ENCODE measurements around the gene TMEM134.
"Not testable (repeated sequence)": the region's sequence is repeated elsewhere in the genome, so short reads cannot be mapped to it uniquely, and the experiment has no call there.

The TMEM134 gene

DNA sequence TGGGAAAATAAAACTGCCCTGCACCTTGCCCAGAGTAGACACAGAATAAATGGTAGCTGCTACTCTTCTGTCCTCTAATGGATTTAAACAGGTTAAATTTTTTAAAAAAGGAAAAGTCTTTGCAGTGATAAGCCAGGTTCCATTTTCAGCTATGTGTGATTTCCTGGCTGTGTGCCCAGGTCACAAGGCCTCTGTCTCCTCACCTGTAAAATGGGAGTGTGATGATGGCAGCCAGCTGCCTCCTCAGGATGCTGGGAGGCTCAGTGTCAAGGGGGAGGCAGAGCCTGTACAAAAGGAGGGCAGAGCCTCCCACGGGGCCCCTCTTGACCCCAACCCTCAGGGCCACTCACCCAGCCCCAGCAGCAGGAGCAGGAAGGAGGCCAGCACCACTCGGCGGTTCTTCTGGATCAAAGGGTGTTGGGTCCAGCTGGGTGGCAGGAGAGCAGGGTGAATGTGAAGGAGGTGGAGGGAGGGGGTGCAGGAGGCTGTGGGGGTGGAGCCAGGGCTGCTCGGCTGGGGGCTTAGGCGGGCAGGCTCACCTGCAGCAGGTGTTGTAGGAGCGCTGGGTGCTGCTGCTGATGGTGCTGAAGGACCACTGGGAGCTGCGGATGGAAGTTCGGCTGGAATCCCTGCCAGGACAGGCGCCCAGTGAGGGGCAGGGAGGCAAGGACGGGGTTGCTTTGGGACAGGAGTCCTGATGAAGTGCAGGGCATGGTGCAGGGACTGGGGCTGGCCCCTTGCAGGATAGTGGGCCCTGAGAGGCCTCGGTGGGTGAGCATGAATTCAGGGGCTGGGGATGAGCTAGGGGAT, 1.9 kb downstream of the TMEM134 start:
- DNase-seq = no peak
- intact Hi-C loops (cut with DNase I) = loop anchor here (5.0 kb wide), 1 partner anchor 65 kb away; the partner anchor contains the start of genes PPP1CA and TBC1D10C

DNA sequence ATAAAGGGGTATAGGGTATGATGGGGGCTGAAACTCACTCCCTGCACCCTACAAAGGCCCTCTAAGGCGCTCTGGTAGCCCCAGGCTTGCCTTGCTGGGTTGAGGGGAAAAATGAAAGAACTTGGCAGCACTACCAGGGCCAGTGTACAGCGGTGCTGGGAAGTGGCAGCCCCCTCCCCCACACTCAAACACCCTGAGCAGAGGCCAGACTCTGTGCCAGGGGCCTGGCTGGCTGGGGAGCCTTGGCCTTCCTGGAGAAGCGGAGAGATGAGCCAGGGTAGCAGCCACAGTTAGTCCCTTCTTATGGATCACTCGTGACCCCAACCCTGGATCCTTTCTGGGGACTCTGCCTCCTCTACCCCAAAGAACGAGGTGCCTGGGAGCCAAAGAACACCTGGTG, 2.7 kb downstream of the TMEM134 start:
- peak in 5 of 42 donors; percentile 17 to 61 (median 45) for DNase-seq
- intact Hi-C loops (cut with DNase I) = loop anchor here (5.0 kb wide), 1 partner anchor 64 kb away; the partner anchor contains the start of genes PPP1CA and TBC1D10C

DNA sequence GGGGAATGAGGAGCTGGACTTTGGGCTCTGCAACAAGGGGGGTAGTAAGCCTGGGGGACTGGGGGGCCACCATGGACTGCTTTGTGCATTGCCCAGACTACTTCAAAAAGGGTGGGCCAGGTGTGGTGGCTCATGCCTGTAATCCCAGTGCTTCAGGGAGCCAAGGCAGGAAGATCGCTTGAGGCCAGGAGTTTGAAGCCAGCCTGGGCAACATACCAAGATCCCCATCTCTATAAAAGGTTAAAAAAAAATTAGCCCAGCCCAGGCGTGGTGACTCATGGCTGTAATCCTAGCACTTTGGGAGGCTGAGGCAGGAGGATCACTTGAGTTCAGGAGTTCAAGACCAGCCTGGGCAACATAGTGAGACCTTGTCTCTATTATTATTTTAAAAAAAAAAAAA, 3.5 kb downstream of the TMEM134 start:
- intact Hi-C loops (cut with DNase I) = loop anchor here (5.0 kb wide), 1 partner anchor 63 kb away; the partner anchor contains the start of genes PPP1CA and TBC1D10C
- DNase-seq = not testable (repeated sequence)

DNA sequence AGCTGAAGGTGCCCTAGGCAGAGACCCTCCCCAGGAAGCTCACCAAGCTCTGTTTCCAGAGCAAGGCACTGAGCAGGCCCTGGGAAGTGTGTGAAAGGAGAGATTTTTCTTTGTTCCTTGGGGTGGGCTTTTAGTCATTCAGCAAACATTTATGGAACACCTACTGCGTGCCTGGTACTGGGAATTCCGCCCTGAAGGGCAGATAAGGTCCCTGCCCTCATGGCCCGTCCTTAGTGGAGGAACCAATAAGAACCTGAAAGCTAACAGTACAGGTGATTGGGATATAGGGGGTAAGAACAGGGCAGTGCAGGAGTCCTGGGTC, 3.9 kb downstream of the TMEM134 start:
- no peak for DNase-seq
- intact Hi-C loops (cut with DNase I) = loop anchor here (5.0 kb wide), 1 partner anchor 63 kb away; the partner anchor contains the start of genes PPP1CA and TBC1D10C

DNA sequence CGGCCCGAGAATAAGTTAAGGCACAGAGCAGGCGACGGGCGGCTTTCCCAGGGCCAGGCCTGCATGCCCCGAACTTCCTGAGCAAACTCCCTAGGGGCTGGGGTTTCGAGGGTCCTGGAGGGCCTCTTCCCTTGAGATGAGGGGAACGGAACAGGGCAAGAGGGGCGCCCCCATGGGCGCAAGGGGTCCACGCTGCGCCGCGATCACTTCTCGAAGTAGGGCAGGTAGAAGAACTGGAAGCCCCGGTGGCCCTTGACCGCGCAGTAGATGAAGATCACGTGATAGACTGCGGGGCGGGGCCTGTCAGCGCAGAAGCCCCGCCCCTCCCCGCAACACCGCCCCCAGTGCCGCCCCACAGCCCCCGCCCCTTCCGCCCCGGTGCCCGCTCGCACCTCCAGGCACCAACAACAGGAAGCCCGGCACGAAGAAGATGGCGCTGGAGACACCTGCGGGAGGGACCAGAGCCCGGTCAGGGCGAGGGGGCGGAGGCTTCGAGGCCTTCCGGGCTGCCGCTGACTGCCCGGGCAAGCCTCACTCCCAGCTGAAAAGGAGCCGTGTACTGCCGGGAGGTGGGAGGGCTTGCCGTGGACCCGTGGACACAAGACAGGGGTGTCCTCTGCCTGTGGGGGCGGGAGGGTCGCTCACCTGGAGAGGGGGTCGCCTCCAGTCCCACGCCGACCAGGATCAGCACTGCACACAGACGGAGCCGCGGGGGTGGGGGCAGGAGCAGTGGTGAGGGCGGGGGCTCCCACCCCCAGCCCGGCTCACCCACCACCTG, 4.5 kb downstream of the TMEM134 start:
- peak; percentile 58 to 92 (median 83) for DNase-seq
- intact Hi-C loops (cut with DNase I) = loop anchor here (5.0 kb wide), 1 partner anchor 62 kb away; the partner anchor contains the start of genes PPP1CA and TBC1D10C

DNA sequence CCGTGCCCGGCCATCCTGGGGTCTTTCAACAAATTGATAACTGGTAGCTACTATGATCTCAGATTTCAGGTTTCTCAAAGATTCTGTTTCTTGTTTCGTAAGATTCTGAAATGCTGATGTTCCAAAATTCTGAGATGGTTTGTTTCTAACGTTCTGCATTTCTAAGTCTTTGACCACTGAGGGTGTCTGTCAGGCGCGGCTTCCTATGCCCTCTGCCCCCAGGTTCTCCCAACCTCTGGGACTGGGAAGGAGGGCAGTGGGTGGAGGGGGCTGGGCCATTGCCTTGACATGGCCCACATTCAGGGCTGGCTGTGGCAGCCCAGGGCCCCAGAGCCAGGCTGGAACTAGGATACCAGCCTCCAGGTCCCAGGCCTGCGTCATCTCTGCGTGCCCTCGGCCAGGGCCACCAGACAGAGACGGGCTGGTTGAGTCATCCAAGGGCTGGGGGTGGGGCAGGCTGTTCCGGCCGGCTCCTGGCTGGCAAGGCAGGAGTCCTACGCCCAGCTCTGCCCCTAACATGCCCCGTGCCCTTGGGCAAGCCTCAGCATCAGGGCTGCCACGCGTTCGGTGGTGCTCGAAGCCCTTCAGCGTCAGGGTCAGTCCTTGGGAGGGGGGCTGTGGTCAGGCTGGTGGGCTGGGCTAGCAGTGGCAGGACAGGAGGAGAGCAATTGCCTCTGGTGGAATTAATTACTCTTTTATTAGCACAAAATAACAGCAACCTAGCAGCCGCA, 5.2 kb downstream of the TMEM134 start:
- peak in 19 of 42 donors; percentile 24 to 81 (median 58) for DNase-seq

DNA sequence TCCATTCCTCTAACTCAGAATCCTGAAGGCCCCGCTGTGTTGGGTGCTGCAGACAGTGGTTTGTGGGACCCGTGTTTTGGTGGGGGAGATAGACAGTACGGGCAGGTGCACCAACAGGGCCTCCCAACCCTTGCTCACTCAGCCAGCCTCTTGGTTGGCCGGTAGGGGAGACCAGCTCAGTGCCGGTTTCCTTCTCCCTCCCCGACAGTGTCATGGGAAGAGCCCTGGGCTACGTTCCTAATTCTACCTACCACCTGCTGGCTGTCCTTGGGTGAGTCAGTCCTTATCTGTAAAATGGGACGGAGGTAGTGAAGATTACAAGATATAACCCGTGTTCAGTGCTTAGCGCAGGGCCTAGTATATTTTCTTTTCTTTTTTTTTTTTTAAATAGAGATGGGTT, 5.9 kb downstream of the TMEM134 start:
- no peak for DNase-seq
- intact Hi-C loops (cut with DNase I) = no loop called here

More for the DNA sequence above, 5.2 kb downstream of the TMEM134 start:
- intact Hi-C loops (cut with DNase I) = no loop called here

DNA sequence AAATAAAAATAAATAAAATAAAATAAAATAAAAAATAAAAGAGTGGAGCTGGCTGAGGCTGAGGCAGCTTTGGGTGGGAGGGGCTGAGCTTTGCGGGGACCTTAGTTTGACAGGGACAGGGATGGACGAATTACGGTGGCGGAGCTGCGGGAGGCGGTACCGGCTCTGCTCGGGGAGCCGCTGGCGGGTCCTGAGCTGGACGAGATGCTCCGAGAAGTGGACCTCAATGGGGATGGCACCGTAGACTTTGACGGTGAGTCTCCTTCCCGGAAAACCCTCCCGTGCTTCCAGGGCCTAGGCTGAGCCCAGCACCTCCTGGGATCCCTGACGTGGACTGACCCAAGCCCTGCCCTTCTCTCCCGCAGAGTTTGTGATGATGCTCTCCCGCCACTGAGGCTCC, 10.8 kb downstream of the TMEM134 start:
- DNase-seq = no peak
- intact Hi-C loops (cut with DNase I) = no loop called here

DNA sequence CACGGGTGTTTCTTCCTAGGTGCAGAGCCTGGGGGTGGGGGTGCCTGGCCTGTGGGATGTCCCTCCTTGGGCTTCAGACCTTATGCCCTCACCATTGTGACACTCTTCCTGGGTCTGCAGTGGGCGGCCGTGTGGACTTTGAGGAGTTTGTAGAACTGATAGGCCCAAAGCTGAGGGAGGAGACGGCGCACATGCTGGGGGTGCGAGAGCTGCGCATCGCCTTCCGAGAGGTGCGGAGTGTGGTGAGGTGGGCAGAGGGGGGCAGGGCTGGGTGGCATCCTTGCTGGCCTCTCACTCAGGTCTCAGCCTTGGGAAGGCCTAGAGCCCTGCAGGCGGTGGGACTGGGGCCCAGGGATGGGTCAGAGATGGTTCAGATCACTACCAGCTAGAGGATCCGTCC, 11.6 kb downstream of the TMEM134 start:
- intact Hi-C loops (cut with DNase I) = no loop called here
- DNase-seq = no peak

DNA sequence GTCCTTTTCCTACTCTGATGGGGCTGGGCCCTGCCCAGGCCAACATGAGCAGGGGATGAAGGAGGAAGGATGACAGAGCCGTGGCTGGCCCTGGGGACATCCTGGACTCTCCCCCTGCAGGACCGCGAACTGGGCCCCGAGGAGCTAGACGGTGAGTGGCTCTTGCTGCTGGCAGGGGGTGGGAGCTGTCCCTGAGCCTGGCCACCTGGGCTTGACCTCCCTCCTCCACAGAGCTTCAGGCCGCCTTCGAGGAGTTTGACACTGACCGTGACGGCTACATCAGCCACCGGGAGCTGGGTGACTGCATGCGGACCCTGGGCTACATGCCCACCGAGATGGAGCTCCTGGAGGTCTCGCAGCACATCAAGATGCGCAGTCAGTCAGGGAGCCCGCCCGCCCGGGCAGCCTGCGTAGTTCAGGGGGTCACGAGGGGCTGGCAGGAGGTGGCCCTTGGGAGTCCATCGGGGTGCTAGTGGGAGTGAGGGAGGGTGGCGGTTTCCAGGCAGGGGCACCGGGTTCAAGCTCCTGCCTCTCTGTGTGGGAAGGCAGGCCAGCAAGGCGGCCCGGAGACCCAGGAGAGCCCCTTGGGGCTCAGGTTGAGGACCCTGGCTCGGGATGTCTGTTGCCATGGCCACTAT, 12.9 kb downstream of the TMEM134 start:
- intact Hi-C loops (cut with DNase I) = no loop called here
- DNase-seq = no peak

DNA sequence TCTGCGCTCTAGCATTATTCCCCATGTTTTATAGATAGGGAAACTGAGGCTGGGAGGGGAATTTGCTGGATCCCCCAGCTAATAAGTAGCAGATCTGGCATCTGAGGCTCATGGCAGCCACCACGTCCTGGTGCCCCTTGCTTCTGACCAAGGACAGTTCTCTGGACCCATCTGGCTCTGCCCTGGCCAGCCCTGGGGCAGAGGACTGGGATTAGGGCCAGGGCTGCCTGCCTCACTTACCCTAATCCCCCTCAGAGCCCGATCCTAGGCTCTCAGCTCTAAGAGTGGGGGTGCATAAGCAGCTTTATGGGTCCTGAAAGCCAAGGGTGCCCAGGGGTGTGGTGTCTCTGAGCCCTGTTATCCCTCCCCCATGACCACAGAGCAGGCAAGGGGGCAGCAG, 14.0 kb downstream of the TMEM134 start, which contains the start of gene CABP4:
Gene CABP4 (plus strand): TSS at position 301 of the 400 bp plus-strand sequence. CDS start 70 bp downstream, at position 371.
- intact Hi-C loops (cut with DNase I) = no loop called here
- no peak for DNase-seq

DNA sequence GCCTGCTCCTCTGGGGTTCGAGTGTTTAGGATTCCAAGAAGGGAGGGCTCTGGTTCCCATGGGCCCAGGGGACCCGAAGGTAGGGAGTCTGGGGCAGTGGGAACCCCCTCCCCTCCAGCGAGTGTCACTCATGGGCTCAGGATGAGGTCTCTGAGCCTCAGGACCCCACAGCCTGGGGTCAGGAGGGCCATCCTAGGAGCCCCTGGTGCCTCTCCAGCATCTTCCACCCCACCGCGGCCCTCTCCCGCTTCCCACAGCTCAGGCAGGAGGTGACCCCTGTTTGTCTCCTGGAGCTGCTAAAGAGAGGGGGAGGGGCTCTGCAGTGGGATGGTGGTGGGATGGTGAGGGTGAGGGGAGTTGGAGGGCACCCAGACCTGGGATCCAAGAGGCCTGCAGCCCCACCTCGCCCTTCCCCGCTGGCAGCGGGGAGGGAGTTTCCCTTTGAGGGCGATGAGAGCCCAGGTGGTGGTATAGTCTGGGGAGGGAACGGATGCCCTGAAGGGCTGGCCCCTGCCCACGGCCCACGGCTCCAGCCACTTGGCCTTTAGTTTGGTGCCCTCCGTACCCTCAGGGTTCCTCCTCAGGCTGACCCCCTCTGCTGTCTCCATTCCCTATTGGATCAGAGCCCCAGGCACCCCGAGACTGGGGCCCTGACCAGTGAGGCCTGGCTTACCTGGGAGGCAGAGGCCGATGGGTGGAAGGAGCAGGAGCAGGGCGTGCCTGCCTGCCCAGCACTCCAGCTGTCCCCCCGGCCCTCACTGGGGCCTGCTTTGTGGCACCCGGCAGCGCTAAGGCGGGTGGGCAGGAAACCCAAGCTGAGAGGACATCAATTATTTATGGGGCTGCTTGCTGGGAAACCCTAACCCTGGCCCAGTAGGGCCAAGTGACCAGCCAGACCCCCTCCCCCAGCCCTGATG, 15.0 kb downstream of the TMEM134 start:
- intact Hi-C loops (cut with DNase I) = no loop called here
- no peak for DNase-seq

DNA sequence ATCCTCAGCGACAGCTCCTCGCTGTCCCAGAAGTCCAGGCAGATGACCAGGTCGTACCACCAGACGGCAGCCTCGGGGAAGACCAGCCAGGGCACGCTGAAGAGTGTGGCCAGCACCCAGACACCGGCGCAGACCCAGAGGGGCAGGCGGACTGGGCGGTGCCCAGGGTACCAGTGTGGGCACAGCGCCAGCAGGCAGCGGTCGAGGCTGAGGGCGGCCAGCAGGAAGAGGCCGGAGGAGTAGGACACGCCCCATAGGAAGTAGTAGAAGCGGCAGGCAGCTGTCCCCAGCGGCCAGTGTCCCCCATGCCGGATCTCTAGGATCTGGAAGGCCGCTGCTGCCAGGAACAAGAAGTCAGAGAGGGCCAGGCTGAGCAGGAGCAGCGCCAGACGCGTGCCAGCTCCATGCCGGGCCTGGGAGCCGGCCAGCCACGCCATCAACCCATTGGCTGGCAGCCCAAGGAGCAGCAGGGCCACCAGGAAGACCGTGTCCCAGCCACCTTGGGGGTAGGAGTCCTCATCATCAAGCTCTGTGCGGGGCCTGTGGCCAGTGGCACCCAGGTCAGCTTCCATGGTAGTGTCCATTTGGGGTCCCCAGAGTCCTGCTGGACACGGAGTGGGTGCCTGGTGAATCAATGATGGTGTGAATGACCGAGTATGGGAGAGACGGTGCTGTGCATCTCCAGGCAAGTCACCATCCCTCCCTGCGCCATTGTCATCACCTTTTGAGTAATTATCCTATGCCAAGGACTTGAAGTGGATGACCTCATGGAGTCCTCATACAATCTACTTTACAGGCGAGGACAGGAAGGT, 16.7 kb downstream of the TMEM134 start, which contains the start of gene GPR152:
Gene GPR152 (minus strand): TSS at position 589 of the 812 bp plus-strand sequence. CDS start 5 bp downstream, at position 584.
- intact Hi-C loops (cut with DNase I) = no loop called here
- peak in 1 of 42 donors; percentile 24 for DNase-seq

DNA sequence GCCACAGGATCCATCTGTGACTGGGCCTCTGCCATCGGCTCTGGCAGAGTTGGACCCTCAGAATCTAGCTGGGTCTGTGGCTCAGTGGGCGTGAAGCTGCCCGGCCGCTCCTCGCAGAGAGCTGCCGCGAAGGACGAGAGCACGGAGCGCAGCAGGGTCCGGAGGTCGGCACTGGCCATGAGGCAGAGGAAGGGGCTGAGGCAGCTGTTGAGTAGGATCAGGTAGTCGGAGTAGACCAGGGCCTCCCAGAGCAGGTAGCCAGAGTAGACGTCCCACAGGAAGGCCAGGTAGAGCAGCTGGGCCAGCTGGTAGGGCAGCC, 17.4 kb downstream of the TMEM134 start:
- DNase-seq = no peak
- intact Hi-C loops (cut with DNase I) = no loop called here

DNA sequence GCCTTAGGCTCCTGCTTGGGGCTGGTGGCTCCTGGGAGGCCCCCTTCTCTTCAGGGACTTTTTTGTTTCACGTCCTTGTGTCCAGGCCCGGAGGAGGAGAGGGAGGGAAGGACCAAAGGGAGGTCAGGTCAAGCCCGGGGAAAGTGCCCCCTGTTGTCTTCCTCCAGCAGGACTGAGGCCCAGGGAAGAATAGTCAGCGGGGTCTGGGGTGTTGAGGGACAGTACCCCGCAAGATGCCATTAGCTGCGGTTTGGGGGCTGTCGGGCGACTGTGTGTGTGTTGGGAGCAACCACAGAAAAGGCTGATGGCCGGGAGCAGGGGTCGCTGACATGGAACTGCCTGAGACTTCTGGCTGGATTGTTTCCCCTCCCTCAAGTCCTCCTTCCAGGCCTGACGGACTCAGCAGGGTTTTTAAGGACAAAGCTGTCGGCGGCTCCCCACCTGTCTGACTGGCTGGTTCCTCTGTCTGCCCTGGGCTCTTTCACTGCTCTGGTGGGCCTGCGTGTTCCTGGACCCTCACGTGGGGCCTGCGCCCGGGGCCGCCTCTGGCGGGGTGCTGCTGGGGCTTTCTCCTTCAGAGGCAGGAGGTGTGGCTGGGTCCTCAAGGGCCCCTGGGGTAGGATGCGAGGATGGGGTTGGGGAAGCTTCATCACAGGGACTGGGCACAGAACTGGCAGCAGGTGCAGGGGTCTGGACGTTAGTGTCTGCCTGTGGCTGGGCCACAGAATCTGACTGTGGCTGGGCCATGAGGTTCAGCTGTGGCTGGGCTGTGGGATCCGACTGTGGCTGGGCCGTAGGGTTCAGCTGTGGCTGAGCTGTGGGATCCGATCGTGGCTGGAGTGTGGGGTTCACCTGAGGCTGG, 18.0 kb downstream of the TMEM134 start:
- DNase-seq = no peak
- intact Hi-C loops (cut with DNase I) = no loop called here

Data from head of caudate nucleus (tissue), 42 donors.